ENCODE data around the gene RASGRF2. TPM values are rescaled to one million over a fixed set of nuclear protein-coding genes. Genes with fewer than 3 reads are reported as not detected.

RASGRF2 gene
- total and polyA plus RNA-seq, 2 of the 8 experiments (the other 6 are each of a cell fraction or from before 2014, with no cell fraction given) = 2.6 to 29.5 TPM

GRCh38 chr5:81239613-81240012 is 279.4 kb downstream of the RASGRF2 start (continued):
- TF ChIP-seq E2F6 (IDR thresholded peaks at IDR 0.05) = no peak

Measured in H1 (cell line).